Activated CD8-positive, alpha-beta T cell treated with anti-CD3 and anti-CD28 coated beads for 36 hours (primary cell): Measurements from ENCODE around the gene CAMK1D. TPM values are rescaled to one million over a fixed set of nuclear protein-coding genes. Genes with fewer than 3 reads are reported as not detected.
A peak's percentile ranks its signal among the peaks of the same experiment; 100 is the strongest.

ENCODE experiments used
- ATAC-seq: fragments of 200-7000 bp; cut with Tn5 transposase; one replicate; pipeline ENCODE4 v1.10.0; 2021; ENCODE audit warnings: mild to moderate bottlenecking, moderate library complexity
- CTCF ChIA-PET: fragments of 350-600 bp; sonication (Branson Sonifier 250); formaldehyde crosslinking; loops from one replicate; lab custom pipeline; 2021; ENCODE audit warnings: antibody characterized with exemption; lab: Charles Lee
- POLR2A ChIA-PET: fragments of 350-600 bp; sonication (Branson Sonifier 250); formaldehyde crosslinking; loops from one replicate; lab custom pipeline; 2021; ENCODE audit warnings: antibody characterized with exemption; lab: Charles Lee
- DNase-seq: peaks from one replicate; pipeline ENCODE4 v3.0.0-alpha.2; 2020
- H3K27ac Mint-ChIP-seq: one replicate; pipeline ENCODE4 v1.8.0; 2021; ENCODE audit warnings: mild to moderate bottlenecking, mixed read lengths
- H3K27me3 Mint-ChIP-seq: one replicate; pipeline ENCODE4 v1.8.0; 2021; ENCODE audit warnings: mixed read lengths
- H3K36me3 Mint-ChIP-seq: one replicate; pipeline ENCODE4 v1.8.0; 2021; ENCODE audit warnings: low read depth, mixed read lengths
- H3K4me1 Mint-ChIP-seq: one replicate; pipeline ENCODE4 v1.8.0; 2021; ENCODE audit warnings: low read depth, mixed read lengths
- H3K4me3 Mint-ChIP-seq: one replicate; pipeline ENCODE4 v1.8.0; 2021; ENCODE audit warnings: mild to moderate bottlenecking, moderate library complexity, mixed read lengths
- H3K9me3 Mint-ChIP-seq: one replicate; pipeline ENCODE4 v1.8.0; 2021; ENCODE audit warnings: mixed read lengths
- intact Hi-C: fragments of 100-400 bp; cut with micrococcal nuclease; formaldehyde crosslinking; loops from one replicate; pipeline ENCODE4 v1.10.0; 2022
- total RNA-seq, 2 experiments: library from RNA; stranded (reverse); gene quantifications; one replicate each; pipeline ENCODE4 v1.2.3, GENCODE V29; 2021
- TF ChIP-seq, protein P1 (sequence below): fragments of 200-600 bp; IDR thresholded peaks from one replicate; pipeline ENCODE4 v1.8.0; 2022; ENCODE audit warnings: antibody characterized with exemption, mild to moderate bottlenecking

The CAMK1D gene
- total RNA-seq, 2 experiments from 2014 or later: 13.8 TPM

DNA sequence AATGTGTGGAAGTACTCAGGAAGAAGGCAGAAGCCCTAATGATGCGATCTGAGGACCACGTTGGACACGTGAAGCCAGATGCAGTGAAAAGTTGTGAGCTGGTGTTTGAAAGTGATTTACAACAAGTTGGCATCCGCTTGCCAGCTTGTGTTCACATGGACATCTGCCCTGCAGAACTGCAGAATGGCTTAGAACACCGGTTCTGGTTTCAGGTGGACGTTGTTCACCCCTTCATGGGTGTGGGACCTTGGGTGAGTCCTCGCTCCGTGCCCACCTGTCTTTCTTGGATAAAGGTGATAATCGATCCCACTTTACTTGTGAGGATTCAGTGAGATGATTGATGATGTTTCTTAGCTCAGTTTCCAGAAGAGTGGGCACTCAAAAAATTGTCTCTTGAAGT lies 53.8 kb downstream of the CAMK1D start:
- Mint-ChIP-seq H3K9me3 (no peaks in the 10 kb centered on the region), H3K4me3 (no peak overlapping the region), H3K4me1 (peaks cover 37% of the 10 kb centered on the region), H3K27me3 (no peaks in the 10 kb centered on the region), H3K36me3 (peaks cover 10% of the 10 kb centered on the region), H3K27ac (no peak overlapping the region)
- ATAC-seq (no peak), DNase-seq (no peak)
- TF ChIP-seq, protein P1, sequence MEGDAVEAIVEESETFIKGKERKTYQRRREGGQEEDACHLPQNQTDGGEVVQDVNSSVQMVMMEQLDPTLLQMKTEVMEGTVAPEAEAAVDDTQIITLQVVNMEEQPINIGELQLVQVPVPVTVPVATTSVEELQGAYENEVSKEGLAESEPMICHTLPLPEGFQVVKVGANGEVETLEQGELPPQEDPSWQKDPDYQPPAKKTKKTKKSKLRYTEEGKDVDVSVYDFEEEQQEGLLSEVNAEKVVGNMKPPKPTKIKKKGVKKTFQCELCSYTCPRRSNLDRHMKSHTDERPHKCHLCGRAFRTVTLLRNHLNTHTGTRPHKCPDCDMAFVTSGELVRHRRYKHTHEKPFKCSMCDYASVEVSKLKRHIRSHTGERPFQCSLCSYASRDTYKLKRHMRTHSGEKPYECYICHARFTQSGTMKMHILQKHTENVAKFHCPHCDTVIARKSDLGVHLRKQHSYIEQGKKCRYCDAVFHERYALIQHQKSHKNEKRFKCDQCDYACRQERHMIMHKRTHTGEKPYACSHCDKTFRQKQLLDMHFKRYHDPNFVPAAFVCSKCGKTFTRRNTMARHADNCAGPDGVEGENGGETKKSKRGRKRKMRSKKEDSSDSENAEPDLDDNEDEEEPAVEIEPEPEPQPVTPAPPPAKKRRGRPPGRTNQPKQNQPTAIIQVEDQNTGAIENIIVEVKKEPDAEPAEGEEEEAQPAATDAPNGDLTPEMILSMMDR: no peak
- ChIA-PET CTCF (no interaction called here), POLR2A (interaction anchor here (1.2 kb wide), 1 partner anchor 16 kb away, joined by 4 read pairs; no protein-coding TSS in a partner anchor)
- intact Hi-C loops: no loop called here

DNA sequence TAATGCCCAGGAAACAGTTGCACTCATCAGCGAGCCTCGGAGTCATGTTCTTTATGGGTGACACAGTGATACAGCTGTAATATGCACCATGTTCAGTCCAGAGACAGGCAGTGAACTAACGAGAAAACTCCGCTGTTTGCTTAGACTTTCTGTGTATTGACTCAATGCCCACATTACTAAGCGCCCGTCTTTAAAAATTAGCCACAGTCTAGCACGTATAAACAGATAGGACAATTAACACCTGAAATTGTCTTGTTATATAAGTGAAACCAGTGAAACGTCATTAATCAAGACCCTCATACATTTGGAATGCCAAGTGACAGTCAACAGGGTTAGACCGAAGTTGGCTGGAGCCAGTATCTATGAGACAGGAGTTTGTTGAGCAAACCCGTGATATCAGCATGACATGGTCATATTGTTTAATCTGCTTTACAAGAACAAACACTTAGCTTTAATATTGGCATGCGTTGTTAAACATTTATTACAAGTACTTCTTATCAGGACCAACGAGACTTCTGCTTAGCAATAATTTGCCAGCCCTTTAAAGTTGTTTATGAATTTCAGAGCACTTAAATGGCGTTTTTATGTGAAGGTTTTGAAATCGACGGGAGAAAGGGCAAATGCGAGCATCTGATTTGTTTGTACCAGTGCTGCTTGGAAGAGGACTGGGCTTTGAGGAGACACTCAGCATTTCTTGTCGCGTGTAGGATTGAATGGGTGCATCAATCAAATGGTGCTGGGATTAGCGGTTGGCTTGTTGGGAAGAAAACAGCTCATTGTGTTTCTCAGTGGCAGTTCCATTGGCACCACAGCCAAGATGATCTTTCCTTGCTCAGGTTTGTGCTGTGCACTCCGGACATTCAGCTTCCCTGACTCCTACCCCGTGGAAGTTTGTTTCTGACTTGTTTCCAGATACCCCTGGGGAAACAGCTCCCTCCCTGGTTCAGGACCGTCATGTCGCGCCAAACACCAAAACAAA lies 56.3 kb downstream of the CAMK1D start:
- ChIA-PET POLR2A (interaction anchor here (1.1 to 2.2 kb wide), 2 partner anchors 13 to 40 kb away, joined by 3 to 8 read pairs; no protein-coding TSS in a partner anchor), CTCF (interaction anchor here (0.8 to 1.2 kb wide), 4 partner anchors 40 to 306 kb away, joined by 3 to 5 read pairs (median 3); partner anchors contain the start of gene CAMK1D)
- ATAC-seq: no peak
- intact Hi-C loops: no loop called here
- Mint-ChIP-seq H3K27me3 (no peaks in the 10 kb centered on the region), H3K9me3 (no peaks in the 10 kb centered on the region), H3K4me3 (no peak overlapping the region), H3K36me3 (peaks cover 12% of the 10 kb centered on the region), H3K4me1 (peaks cover 55% of the 10 kb centered on the region), H3K27ac (peak overlapping the region; percentile 65)
- TF ChIP-seq, protein P1: no peak
- DNase-seq: no peak

DNA sequence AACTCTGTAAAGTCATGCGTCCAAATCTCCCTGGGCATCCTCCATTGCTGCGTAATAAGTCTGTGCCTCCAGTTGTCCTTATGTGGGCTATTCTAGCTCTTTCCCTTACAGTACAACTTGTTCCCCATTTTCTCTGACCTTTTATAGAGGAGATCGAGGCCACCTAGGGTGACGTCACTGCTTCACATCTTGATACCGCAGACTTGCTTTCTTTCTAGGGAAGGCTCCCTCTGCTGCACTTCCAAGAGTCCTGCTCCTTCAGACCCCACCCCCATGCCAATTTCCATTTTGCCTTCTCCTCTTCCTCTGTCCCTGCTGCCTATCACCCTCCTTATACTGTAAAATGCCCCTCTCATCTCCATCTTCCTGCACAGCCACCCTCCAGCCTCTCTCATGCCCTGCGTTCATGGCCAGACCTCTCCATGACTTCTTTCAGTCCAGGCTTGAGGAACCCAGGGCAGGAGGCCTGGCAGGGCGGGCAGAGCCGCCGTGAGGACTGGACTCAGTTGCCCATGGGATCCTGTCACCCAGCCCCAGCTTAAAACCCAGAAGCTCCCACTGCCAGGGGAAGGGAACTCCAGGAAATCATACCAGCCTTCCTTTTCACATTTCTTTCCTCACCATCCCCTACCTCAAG lies 57.5 kb downstream of the CAMK1D start:
- TF ChIP-seq, protein P1: no peak
- no peaks in the 10 kb centered on the region for H3K27me3 Mint-ChIP-seq
- ChIA-PET POLR2A (interaction anchor here (2.2 kb wide), 1 partner anchor 12 kb away, joined by 8 read pairs; no protein-coding TSS in a partner anchor), CTCF (interaction anchor here (0.8 to 1.0 kb wide), 2 partner anchors 41 to 58 kb away, joined by 3 to 5 read pairs; partner anchors contain the start of gene CAMK1D)
- H3K36me3 Mint-ChIP-seq: peaks cover 12% of the 10 kb centered on the region
- peaks cover 58% of the 10 kb centered on the region for H3K4me1 Mint-ChIP-seq
- ATAC-seq: no peak
- no peak overlapping the region for H3K27ac Mint-ChIP-seq
- DNase-seq: no peak
- H3K9me3 Mint-ChIP-seq: no peaks in the 10 kb centered on the region
- intact Hi-C loops: no loop called here
- H3K4me3 Mint-ChIP-seq: no peak overlapping the region

DNA sequence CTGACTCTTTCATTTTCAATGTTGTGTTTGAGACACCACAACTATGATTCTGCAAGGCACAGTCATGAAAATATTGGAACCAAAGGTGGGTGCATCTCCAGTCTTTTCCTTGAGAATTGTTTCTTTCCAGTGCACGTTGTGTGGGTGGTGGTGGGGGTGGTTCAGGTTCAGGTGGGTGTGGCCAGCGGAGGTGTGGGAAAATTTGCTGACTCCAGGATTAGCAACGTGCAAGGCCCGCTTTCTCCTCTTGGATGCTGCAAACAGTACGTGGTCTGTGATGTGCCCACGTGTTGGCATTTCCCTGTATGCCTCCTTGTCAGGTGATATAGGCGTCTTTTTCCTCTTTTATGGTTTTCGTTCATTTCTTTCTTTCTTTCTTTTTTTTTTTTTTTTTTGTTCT lies 59.1 kb downstream of the CAMK1D start:
- Mint-ChIP-seq H3K4me3 (no peak overlapping the region), H3K4me1 (peaks cover 59% of the 10 kb centered on the region), H3K9me3 (peaks cover 3% of the 10 kb centered on the region), H3K36me3 (peaks cover 12% of the 10 kb centered on the region), H3K27ac (no peak overlapping the region), H3K27me3 (no peaks in the 10 kb centered on the region)
- CTCF ChIA-PET: no interaction called here
- no peak for ATAC-seq
- POLR2A ChIA-PET: no interaction called here
- no peak for DNase-seq
- intact Hi-C loops: no loop called here
- TF ChIP-seq, protein P1: no peak
